ENCODE measurements around the gene CYTH4. TPM values are rescaled to one million over a fixed set of nuclear protein-coding genes. Genes with fewer than 3 reads are reported as not detected.

Gene CYTH4
- total RNA-seq, 1 experiment from 2014 or later = 0.15 TPM

- no peak for TF ChIP-seq HMGXB4 (CRISPR knock-in tag; IDR thresholded peaks at IDR 0.05)
- TF ChIP-seq MAX (CRISPR knock-in tag; IDR thresholded peaks at IDR 0.05) = no peak
- no peak for TF ChIP-seq STAT6 (CRISPR knock-in tag; conservative IDR thresholded peaks at IDR 0.05; ENCODE audit: low read depth)
- no peak for TF ChIP-seq CREM (CRISPR knock-in tag; IDR thresholded peaks at IDR 0.05)
- TF ChIP-seq JUN (CRISPR knock-in tag; IDR thresholded peaks at IDR 0.05) = no peak
- no peak for TF ChIP-seq ZNF532 (CRISPR knock-in tag; IDR thresholded peaks at IDR 0.05; ENCODE audit: borderline replicate concordance)
- no peak for TF ChIP-seq ATF2 (CRISPR knock-in tag; IDR thresholded peaks at IDR 0.05; ENCODE audit: borderline replicate concordance, low read depth)
- TF ChIP-seq ZNF425 (CRISPR knock-in tag; conservative IDR thresholded peaks at IDR 0.05) = no peak
- no peak for TF ChIP-seq ZNF512 (CRISPR knock-in tag; IDR thresholded peaks at IDR 0.05; ENCODE audit: borderline replicate concordance)
Observed at GRCh38 chr22:37241351-37242142, 40.8 kb upstream of the CYTH4 start (continued).
